GM12864 (cell line): ENCODE measurements around the gene SLIT1.

Experiments
- DNase-seq: peaks from one replicate; pipeline ENCODE4 v3.0.0-alpha.2; 2011; ENCODE audit warnings: low read depth
- H3K4me3 ChIP-seq: 2 replicates; pipeline ENCODE4 v1.5.1; 2011; ENCODE audit warnings: mild to moderate bottlenecking, low read depth, low read length, control low read depth
- CTCF ChIP-seq: IDR thresholded peaks from 2 replicates; pipeline ENCODE4 v1.5.1; 2011; ENCODE audit warnings: low read depth, mild to moderate bottlenecking, moderate library complexity, low read length, control low read depth, inconsistent platforms; ENCODE audit errors: missing control alignments

Gene SLIT1

GRCh38 chr10:97169063-97169462 is 16.7 kb downstream of the SLIT1 start:
- H3K4me3 ChIP-seq, result no peak overlapping the region
- no peak for DNase-seq
- no peak for TF ChIP-seq CTCF

- no peak for DNase-seq
- no peak for TF ChIP-seq CTCF
- no peak overlapping the region for H3K4me3 ChIP-seq
Observed at GRCh38 chr10:97168645-97169044, 17.1 kb downstream of the SLIT1 start.

- no peak for TF ChIP-seq CTCF
- H3K4me3 ChIP-seq, result no peak overlapping the region
- DNase-seq, result no peak
Observed at GRCh38 chr10:97165499-97165898, 20.3 kb downstream of the SLIT1 start.

GRCh38 chr10:97163781-97164501 is 21.8 kb downstream of the SLIT1 start:
- no peak for DNase-seq

GRCh38 chr10:97163181-97163580 is 22.6 kb downstream of the SLIT1 start:
- H3K4me3 ChIP-seq, result no peak overlapping the region
- DNase-seq, result no peak
- no peak for TF ChIP-seq CTCF

More at GRCh38 chr10:97163781-97164501, 21.8 kb downstream of the SLIT1 start:
- TF ChIP-seq CTCF, result no peak
- no peak overlapping the region for H3K4me3 ChIP-seq

- H3K4me3 ChIP-seq, result no peak overlapping the region
- no peak for TF ChIP-seq CTCF
- DNase-seq, result no peak
Observed at GRCh38 chr10:97159646-97160305, 26.0 kb downstream of the SLIT1 start.
